ENCODE results near the gene SOCS6.

SOCS6 gene

DNA sequence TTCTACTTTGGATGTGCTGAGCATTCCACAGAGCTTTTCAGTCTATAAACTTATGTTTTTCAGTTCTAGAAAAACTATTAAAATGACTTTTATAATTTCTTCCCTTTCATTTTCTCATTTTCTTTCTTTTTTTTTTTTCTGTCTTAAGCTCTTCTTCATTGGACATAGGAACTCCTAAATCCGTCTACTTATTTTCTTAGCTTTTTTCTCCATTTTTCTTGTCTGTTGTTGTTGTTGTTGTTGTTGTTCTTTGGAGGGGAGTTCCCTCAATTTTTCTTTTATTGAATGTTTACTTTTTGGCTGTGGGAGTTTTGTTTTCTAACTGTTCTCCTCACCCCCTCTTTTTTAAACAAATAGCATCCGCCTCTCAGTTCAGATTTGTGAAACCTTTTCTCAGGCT lies 7.9 kb downstream of the SOCS6 start:
- H3K36me3 ChIP-seq (ENCODE audit: control insufficient read depth, insufficient read depth, low read length), result no peaks in the 10 kb centered on the region
- H3K27ac ChIP-seq (ENCODE audit: insufficient read depth, low read depth, low read length, poor library complexity, severe bottlenecking), result no peak overlapping the region
- peaks cover 12% of the 10 kb centered on the region for H3K4me1 ChIP-seq (ENCODE audit: control insufficient read depth, insufficient read depth, low read length)
- H3K27me3 ChIP-seq (ENCODE audit: control insufficient read depth, insufficient read depth, low read length, poor library complexity, severe bottlenecking), result no peaks in the 10 kb centered on the region
- no peaks in the 10 kb centered on the region for H3K9me3 ChIP-seq (ENCODE audit: control insufficient read depth, low read length)
- 86 to 88% methylated on average over 1 to 2 of the region's 2 CpGs for WGBS, 2 experiments
- no peak overlapping the region for H3K4me3 ChIP-seq (ENCODE audit: insufficient read depth, low read depth, low read length)

DNA sequence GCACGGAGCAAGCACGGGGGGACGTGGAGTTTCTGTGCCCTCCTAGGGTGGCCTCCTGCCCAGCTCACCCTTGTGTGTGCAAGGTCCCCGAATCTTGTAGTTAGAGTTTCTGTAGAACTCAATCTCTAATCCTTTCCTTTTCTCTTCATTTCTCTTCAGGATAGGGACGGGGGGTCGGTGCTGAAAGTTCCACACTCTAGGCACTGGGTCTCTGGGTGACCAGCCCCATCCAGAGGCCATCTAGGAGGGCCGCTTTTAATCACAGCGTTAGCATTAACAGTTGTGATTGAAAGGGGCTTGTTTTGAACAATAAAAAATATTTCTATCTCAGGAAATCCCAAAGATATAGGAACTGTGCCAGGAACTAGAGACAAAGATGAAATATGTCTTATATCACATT lies 10.5 kb downstream of the SOCS6 start:
- Histone ChIP-seq H3K4me1 (ENCODE audit: control insufficient read depth, insufficient read depth, low read length) (peaks cover 12% of the 10 kb centered on the region), H3K27ac (ENCODE audit: insufficient read depth, low read depth, low read length, poor library complexity, severe bottlenecking) (no peak overlapping the region), H3K9me3 (ENCODE audit: control insufficient read depth, low read length) (no peaks in the 10 kb centered on the region), H3K36me3 (ENCODE audit: control insufficient read depth, insufficient read depth, low read length) (no peaks in the 10 kb centered on the region), H3K27me3 (ENCODE audit: control insufficient read depth, insufficient read depth, low read length, poor library complexity, severe bottlenecking) (no peaks in the 10 kb centered on the region), H3K4me3 (ENCODE audit: insufficient read depth, low read depth, low read length) (no peak overlapping the region)
- WGBS, 2 experiments, result 77 to 79% methylated on average over 8 of the region's 8 CpGs

DNA sequence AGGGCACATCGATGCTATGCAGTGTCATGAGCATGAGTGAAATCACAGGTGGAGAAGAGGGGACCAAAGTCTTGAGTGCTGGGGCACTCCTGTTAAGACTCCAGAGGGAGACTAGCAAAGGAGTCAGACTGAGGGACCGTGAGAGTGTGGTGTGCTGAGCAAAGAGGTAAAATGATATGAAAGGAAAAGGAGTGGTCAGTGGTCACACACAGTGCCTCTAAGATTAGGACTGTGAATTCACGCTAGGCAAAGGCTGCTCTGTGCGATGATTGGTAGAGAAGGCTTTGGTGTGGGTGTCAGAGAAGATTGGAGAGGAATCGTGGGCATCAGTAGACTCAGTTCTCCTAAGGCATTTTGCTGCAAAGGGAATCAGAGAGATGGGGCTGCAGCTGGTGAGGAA lies 12.8 kb downstream of the SOCS6 start:
- Histone ChIP-seq H3K9me3 (ENCODE audit: control insufficient read depth, low read length) (no peaks in the 10 kb centered on the region), H3K4me3 (ENCODE audit: insufficient read depth, low read depth, low read length) (no peak overlapping the region), H3K27me3 (ENCODE audit: control insufficient read depth, insufficient read depth, low read length, poor library complexity, severe bottlenecking) (no peaks in the 10 kb centered on the region), H3K27ac (ENCODE audit: insufficient read depth, low read depth, low read length, poor library complexity, severe bottlenecking) (no peak overlapping the region), H3K36me3 (ENCODE audit: control insufficient read depth, insufficient read depth, low read length) (no peaks in the 10 kb centered on the region), H3K4me1 (ENCODE audit: control insufficient read depth, insufficient read depth, low read length) (no peaks in the 10 kb centered on the region)
- WGBS, 2 experiments, result 92% methylated on average over 5 of the region's 5 CpGs

DNA sequence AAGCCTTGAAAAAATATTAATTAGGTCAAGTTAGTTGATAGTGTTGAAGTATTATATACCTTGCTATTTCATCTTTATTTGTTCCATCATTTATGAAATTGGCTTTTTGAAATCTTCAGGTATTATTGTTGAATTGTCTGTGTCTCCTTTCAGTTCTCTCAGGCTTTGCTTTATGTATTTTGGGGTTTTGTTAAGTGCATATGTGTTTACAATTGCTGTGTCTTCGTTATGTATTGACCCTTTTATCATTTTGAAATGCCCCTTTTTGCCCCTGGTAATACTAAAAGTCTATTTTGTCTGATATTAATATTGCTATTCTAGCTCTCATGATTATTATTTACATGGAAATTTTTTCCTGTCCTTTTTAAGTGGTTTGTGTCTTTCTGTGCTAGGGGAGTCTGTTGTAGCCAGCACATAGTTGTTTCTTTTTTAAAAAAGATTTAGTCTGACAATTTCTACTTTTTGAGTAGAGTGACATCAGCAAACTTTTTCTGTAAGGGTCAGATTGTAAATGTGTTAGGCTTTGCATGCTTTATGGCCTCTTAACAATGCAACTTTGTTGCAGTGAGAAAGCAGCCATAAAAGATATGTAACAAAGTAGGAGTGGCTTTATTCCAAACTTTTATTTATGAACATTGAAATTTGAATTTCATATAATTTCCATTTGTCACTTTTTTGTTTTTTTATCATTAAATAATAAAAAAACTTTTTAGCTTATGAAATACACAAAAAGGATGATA lies 19.9 kb downstream of the SOCS6 start:
- H3K27ac ChIP-seq (ENCODE audit: insufficient read depth, low read depth, low read length, poor library complexity, severe bottlenecking), result no peak overlapping the region
- H3K27me3 ChIP-seq (ENCODE audit: control insufficient read depth, insufficient read depth, low read length, poor library complexity, severe bottlenecking), result no peaks in the 10 kb centered on the region
- no peaks in the 10 kb centered on the region for H3K36me3 ChIP-seq (ENCODE audit: control insufficient read depth, insufficient read depth, low read length)
- no peaks in the 10 kb centered on the region for H3K4me1 ChIP-seq (ENCODE audit: control insufficient read depth, insufficient read depth, low read length)
- H3K9me3 ChIP-seq (ENCODE audit: control insufficient read depth, low read length), result no peaks in the 10 kb centered on the region
- WGBS, 2 experiments, result 100% methylated on average over 1 of the region's 1 CpG; no CpG with 5 or more reads in 1 of the 2 experiments
- H3K4me3 ChIP-seq (ENCODE audit: insufficient read depth, low read depth, low read length), result no peak overlapping the region

DNA sequence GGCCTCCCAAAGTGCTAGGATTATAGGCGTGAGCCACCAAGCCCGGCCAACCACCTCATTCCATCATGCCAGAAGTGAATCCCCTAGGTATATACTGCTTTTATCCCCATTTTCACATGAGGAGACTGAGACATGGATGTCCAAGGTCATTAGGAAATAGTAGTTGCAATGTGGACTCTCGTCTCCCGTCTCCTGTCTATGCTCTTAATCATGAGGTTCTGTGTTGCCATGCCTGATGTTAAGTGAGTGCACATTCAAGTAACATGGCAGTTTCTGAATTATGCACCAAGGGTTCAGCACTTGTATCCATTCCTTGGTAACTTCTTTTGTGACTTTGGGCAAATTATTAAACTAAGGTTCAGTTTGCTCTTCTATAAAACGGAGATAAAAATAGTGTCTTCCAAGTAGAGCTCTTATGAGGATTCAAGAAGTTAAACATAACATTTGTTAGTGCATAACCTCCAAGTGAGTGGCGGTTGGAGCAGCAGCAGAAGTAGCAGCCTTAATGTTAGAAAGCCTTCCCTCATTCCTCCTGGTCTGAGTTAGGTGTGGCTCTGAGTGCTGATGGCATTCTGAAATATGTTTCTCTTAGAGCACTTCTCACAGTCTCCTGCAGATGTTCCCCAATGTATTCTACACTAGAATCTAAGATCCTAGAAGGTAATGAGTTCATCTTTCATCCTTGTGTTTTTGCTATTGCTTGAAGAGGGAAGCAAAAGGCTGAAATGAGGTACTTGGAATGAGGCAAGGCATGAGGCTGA lies 21.9 kb downstream of the SOCS6 start:
- H3K4me1 ChIP-seq (ENCODE audit: control insufficient read depth, insufficient read depth, low read length), result no peaks in the 10 kb centered on the region
- no peaks in the 10 kb centered on the region for H3K9me3 ChIP-seq (ENCODE audit: control insufficient read depth, low read length)
- H3K27ac ChIP-seq (ENCODE audit: insufficient read depth, low read depth, low read length, poor library complexity, severe bottlenecking), result no peak overlapping the region
- WGBS, 2 experiments, result 92 to 94% methylated on average over 6 of the region's 6 CpGs
- H3K4me3 ChIP-seq (ENCODE audit: insufficient read depth, low read depth, low read length), result no peak overlapping the region
- H3K36me3 ChIP-seq (ENCODE audit: control insufficient read depth, insufficient read depth, low read length), result no peaks in the 10 kb centered on the region
- no peaks in the 10 kb centered on the region for H3K27me3 ChIP-seq (ENCODE audit: control insufficient read depth, insufficient read depth, low read length, poor library complexity, severe bottlenecking)

DNA sequence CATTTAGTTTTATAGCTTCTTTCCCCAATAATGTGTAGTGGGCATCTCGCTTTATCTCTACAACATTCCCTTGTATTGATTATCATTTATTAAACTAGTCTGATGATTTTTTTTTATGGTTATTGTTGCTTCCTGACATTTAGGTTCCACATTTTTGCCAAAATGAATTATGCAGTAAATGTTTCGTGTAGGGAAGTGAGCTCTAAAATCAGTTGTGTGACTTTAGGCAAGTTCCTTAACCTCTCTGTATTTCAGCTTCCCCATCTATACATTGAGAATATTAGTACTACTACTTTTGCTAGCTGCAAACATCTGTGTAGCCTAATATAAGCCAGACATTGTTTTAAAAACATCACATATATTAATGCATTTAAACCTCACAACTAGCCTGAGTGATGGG lies 22.9 kb downstream of the SOCS6 start:
- Histone ChIP-seq H3K36me3 (ENCODE audit: control insufficient read depth, insufficient read depth, low read length) (no peaks in the 10 kb centered on the region), H3K4me3 (ENCODE audit: insufficient read depth, low read depth, low read length) (no peak overlapping the region), H3K4me1 (ENCODE audit: control insufficient read depth, insufficient read depth, low read length) (no peaks in the 10 kb centered on the region), H3K27me3 (ENCODE audit: control insufficient read depth, insufficient read depth, low read length, poor library complexity, severe bottlenecking) (no peaks in the 10 kb centered on the region), H3K9me3 (ENCODE audit: control insufficient read depth, low read length) (no peaks in the 10 kb centered on the region), H3K27ac (ENCODE audit: insufficient read depth, low read depth, low read length, poor library complexity, severe bottlenecking) (no peak overlapping the region)
- 92% methylated on average over 1 of the region's 2 CpGs; no CpG with 5 or more reads in 1 of the 2 experiments for WGBS, 2 experiments

DNA sequence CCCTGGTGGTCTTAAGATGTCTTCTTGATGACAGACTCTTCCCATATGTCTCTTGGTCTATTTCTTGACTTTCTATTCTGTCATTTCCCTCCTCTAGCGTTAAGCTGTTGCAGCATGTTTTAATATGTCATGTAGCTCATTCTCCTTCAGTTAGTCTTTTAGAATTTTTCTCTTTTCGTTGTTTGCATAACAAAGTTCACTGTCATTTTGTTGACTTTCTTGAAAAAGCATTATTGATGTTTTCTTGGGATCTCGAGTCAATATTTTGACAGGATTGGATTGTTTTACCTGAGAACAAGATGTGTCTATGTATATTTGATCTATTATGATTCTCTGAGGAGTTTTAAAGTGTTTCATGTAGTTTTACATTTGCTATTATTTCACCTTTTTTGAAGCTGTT lies 24.8 kb downstream of the SOCS6 start:
- 94 to 98% methylated on average over 3 of the region's 3 CpGs for WGBS, 2 experiments
- Histone ChIP-seq H3K4me1 (ENCODE audit: control insufficient read depth, insufficient read depth, low read length) (no peaks in the 10 kb centered on the region), H3K9me3 (ENCODE audit: control insufficient read depth, low read length) (no peaks in the 10 kb centered on the region), H3K36me3 (ENCODE audit: control insufficient read depth, insufficient read depth, low read length) (no peaks in the 10 kb centered on the region), H3K27me3 (ENCODE audit: control insufficient read depth, insufficient read depth, low read length, poor library complexity, severe bottlenecking) (no peaks in the 10 kb centered on the region), H3K27ac (ENCODE audit: insufficient read depth, low read depth, low read length, poor library complexity, severe bottlenecking) (no peak overlapping the region), H3K4me3 (ENCODE audit: insufficient read depth, low read depth, low read length) (no peak overlapping the region)

DNA sequence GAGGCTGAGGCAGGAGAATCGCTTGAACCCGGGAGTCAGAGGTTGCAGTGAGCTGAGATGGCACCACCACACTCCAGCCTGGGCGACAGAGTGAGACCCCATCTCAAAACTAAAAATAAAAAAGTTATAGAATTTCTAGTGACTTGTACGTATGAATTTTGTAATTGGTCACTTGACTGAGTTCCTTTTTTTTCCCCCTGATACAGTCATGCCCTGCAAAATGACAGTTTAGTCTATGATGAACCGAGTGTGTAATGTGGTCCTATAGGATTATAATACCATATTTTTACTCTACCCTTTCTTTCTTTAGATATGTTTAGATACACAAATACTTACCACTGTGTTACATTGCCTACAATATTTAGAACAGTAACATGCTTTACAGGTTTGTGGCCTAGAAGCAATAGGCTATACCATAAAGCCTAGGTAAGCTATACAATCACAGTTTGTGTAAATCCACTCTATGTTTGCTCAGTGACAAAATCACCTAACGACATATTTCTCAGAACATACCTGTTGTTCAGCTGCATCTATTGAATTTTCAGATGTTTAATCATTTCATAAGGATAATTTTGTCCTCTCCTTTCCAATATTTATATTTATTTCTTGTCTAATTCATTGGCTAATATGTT lies 25.4 kb downstream of the SOCS6 start:
- no peak overlapping the region for H3K4me3 ChIP-seq (ENCODE audit: insufficient read depth, low read depth, low read length)
- no peaks in the 10 kb centered on the region for H3K9me3 ChIP-seq (ENCODE audit: control insufficient read depth, low read length)
- H3K27me3 ChIP-seq (ENCODE audit: control insufficient read depth, insufficient read depth, low read length, poor library complexity, severe bottlenecking), result no peaks in the 10 kb centered on the region
- H3K27ac ChIP-seq (ENCODE audit: insufficient read depth, low read depth, low read length, poor library complexity, severe bottlenecking), result no peak overlapping the region
- H3K4me1 ChIP-seq (ENCODE audit: control insufficient read depth, insufficient read depth, low read length), result no peaks in the 10 kb centered on the region
- no peaks in the 10 kb centered on the region for H3K36me3 ChIP-seq (ENCODE audit: control insufficient read depth, insufficient read depth, low read length)
- WGBS, 2 experiments, result 90 to 96% methylated on average over 4 to 5 of the region's 6 CpGs

DNA sequence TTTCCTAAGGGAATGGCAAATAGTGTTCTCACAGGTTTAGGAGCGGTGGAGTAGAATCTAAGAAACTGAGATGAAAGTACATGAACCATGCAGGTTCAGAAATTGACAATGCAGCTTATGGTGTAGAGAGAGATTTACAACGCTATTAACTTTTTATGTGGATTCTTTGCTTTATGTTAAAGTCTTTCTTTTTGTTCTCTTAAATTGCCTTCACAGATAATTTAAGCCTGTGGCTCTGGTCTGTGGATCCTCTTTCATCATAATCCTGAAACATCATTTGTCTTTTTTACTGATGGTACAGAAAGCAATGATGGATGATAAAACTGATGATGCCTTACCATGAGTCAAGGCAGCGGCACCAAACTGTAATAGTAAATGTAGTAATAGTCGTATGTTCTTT lies 30.3 kb downstream of the SOCS6 start:
- Histone ChIP-seq H3K27ac (ENCODE audit: insufficient read depth, low read depth, low read length, poor library complexity, severe bottlenecking) (no peak overlapping the region), H3K9me3 (ENCODE audit: control insufficient read depth, low read length) (no peaks in the 10 kb centered on the region), H3K4me3 (ENCODE audit: insufficient read depth, low read depth, low read length) (no peak overlapping the region), H3K27me3 (ENCODE audit: control insufficient read depth, insufficient read depth, low read length, poor library complexity, severe bottlenecking) (no peaks in the 10 kb centered on the region), H3K36me3 (ENCODE audit: control insufficient read depth, insufficient read depth, low read length) (no peaks in the 10 kb centered on the region), H3K4me1 (ENCODE audit: control insufficient read depth, insufficient read depth, low read length) (no peaks in the 10 kb centered on the region)
- 96 to 99% methylated on average over 3 to 4 of the region's 4 CpGs for WGBS, 2 experiments

DNA sequence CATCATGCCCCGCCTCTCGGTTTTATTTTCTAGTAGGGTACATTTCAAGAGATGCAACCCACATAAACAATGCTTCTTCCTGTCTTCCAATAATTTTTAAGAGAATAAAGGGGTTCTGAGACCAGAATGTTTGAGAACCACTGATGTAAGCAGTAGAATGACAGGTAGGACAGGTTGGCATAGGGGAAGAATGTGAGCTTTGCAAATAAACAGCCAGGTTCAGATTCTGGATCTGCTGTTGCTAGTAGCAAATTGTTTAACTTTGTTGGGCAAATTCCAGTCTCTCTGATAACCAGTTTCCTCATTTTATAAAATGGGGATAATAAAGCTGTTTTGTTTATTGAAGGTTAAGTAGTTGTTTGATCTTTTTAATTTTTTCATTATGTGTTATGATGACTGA lies 32.8 kb downstream of the SOCS6 start:
- H3K9me3 ChIP-seq (ENCODE audit: control insufficient read depth, low read length), result no peaks in the 10 kb centered on the region
- no peaks in the 10 kb centered on the region for H3K27me3 ChIP-seq (ENCODE audit: control insufficient read depth, insufficient read depth, low read length, poor library complexity, severe bottlenecking)
- WGBS, 2 experiments, result 100% methylated on average over 2 of the region's 2 CpGs
- H3K36me3 ChIP-seq (ENCODE audit: control insufficient read depth, insufficient read depth, low read length), result no peaks in the 10 kb centered on the region
- H3K27ac ChIP-seq (ENCODE audit: insufficient read depth, low read depth, low read length, poor library complexity, severe bottlenecking), result no peak overlapping the region
- no peak overlapping the region for H3K4me3 ChIP-seq (ENCODE audit: insufficient read depth, low read depth, low read length)
- no peaks in the 10 kb centered on the region for H3K4me1 ChIP-seq (ENCODE audit: control insufficient read depth, insufficient read depth, low read length)

Measured in ectodermal cell (in vitro differentiated cells).